CD14-positive monocyte (primary cell): ENCODE data around the gene ABCE1. TPM values are rescaled to one million over a fixed set of nuclear protein-coding genes. Genes with fewer than 3 reads are reported as not detected.
A peak's percentile ranks its signal among the peaks of the same experiment; 100 is the strongest.

Experiments used
- DNase-seq, 3 donors: peaks; one replicate each; pipeline ENCODE4 v3.0.0-alpha.2; 2011 to 2022
- H2AFZ ChIP-seq: 2 replicates; pipeline ENCODE4 v1.6.0; 2012; ENCODE audit warnings: mild to moderate bottlenecking, low read depth, low read length, inconsistent platforms; ENCODE audit not compliant: insufficient read depth, poor library complexity, severe bottlenecking
- H3K27ac ChIP-seq, 2 donors: 1 replicate in 1 of 2; 2 replicates in 1 of 2; pipeline ENCODE4 v1.5.1; 2012 to 2013; ENCODE audit warnings: low read length in 2 of 2, control low read depth in 1 of 2, inconsistent platforms in 1 of 2, low read depth in 1 of 2, mild to moderate bottlenecking in 1 of 2
- H3K27me3 ChIP-seq, 2 donors: one replicate each; pipeline versions ENCODE4 v1.6.0 to v1.6.1; 2011 to 2013; ENCODE audit warnings: low read length in 2 of 2; ENCODE audit not compliant: control insufficient read depth in 2 of 2, insufficient read depth in 2 of 2
- H3K36me3 ChIP-seq, 2 donors: replicated peaks in 1 of 2; 1 replicate in 1 of 2; 2 replicates in 1 of 2; pipeline versions ENCODE4 v1.5.1 to v1.6.1; 2012 to 2013; ENCODE audit warnings: low read length in 2 of 2, control low read depth in 1 of 2, inconsistent platforms in 1 of 2, mild to moderate bottlenecking in 1 of 2; ENCODE audit not compliant: insufficient read depth in 2 of 2, control insufficient read depth in 1 of 2
- H3K4me1 ChIP-seq, 2 donors: 1 replicate in 1 of 2; 2 replicates in 1 of 2; pipeline versions ENCODE4 v1.5.1 to v1.6.1; 2012 to 2013; ENCODE audit warnings: low read length in 2 of 2, control low read depth in 1 of 2, inconsistent platforms in 1 of 2, mild to moderate bottlenecking in 1 of 2, moderate library complexity in 1 of 2; ENCODE audit not compliant: insufficient read depth in 2 of 2, control insufficient read depth in 1 of 2
- H3K4me2 ChIP-seq: replicated peaks from 2 replicates; pipeline ENCODE3; 2012; ENCODE audit warnings: low read length, moderate library complexity, mild to moderate bottlenecking; ENCODE audit not compliant: poor library complexity, severe bottlenecking; ENCODE audit errors: extremely low read depth
- H3K4me3 ChIP-seq, 3 experiments: fragments of 200-600 bp in 1 of 3; sonication (generic) in 1 of 3; replicated peaks in 1 of 3; 1 replicate in 2 of 3; 2 replicates in 1 of 3; pipeline ENCODE4 v1.5.1; 2011 to 2013; ENCODE audit warnings: low read length in 3 of 3, mild to moderate bottlenecking in 3 of 3, control low read depth in 2 of 3, low read depth in 2 of 3, inconsistent platforms in 1 of 3, moderate library complexity in 1 of 3
- H3K79me2 ChIP-seq: 2 replicates; pipeline ENCODE4 v1.6.0; 2012; ENCODE audit warnings: mild to moderate bottlenecking, control low read depth, inconsistent platforms, low read length, moderate library complexity; ENCODE audit not compliant: insufficient read depth
- H3K9ac ChIP-seq: 2 replicates; pipeline ENCODE4 v1.6.0; 2017; ENCODE audit warnings: low read length, mild to moderate bottlenecking; ENCODE audit not compliant: insufficient read depth, poor library complexity, severe bottlenecking
- H3K9me3 ChIP-seq, 2 donors: replicated peaks in 1 of 2; 1 replicate in 1 of 2; 2 replicates in 1 of 2; pipeline versions ENCODE4 v1.5.1 to v1.6.1; 2012 to 2013; ENCODE audit warnings: low read length in 2 of 2, control low read depth in 1 of 2; ENCODE audit not compliant: control insufficient read depth in 1 of 2, insufficient read depth in 1 of 2
- H4K20me1 ChIP-seq: 2 replicates; pipeline ENCODE4 v1.6.0; 2012; ENCODE audit warnings: mild to moderate bottlenecking, low read length, control low read depth, moderate library complexity; ENCODE audit not compliant: insufficient read depth
- H3K27ac Mint-ChIP-seq, 7 donors: one replicate each; pipeline ENCODE4 v1.8.0; 2020; ENCODE audit warnings: mild to moderate bottlenecking in 7 of 7, mixed read lengths in 7 of 7, moderate library complexity in 6 of 7, inconsistent platforms in 2 of 7
- H3K27me3 Mint-ChIP-seq, 3 donors: one replicate each; pipeline ENCODE4 v1.8.0; 2021 to 2022; ENCODE audit warnings: low read depth in 3 of 3, mild to moderate bottlenecking in 3 of 3, mixed read lengths in 3 of 3, moderate library complexity in 3 of 3, inconsistent platforms in 1 of 3
- H3K36me3 Mint-ChIP-seq, 2 donors: one replicate each; pipeline ENCODE4 v1.8.0; 2020; ENCODE audit warnings: mixed read lengths in 2 of 2, inconsistent platforms in 1 of 2, mild to moderate bottlenecking in 1 of 2
- H3K4me1 Mint-ChIP-seq: one replicate; pipeline ENCODE4 v1.8.0; 2020; ENCODE audit warnings: mild to moderate bottlenecking, mixed read lengths
- H3K4me3 Mint-ChIP-seq, 2 donors: one replicate each; pipeline ENCODE4 v1.8.0; 2020; ENCODE audit warnings: mild to moderate bottlenecking in 2 of 2, mixed read lengths in 2 of 2, moderate library complexity in 1 of 2
- H3K9me3 Mint-ChIP-seq, 7 donors: one replicate each; pipeline ENCODE4 v1.8.0; 2020 to 2022; ENCODE audit warnings: mixed read lengths in 7 of 7, mild to moderate bottlenecking in 6 of 7, moderate library complexity in 6 of 7, inconsistent platforms in 2 of 7
- CTCF ChIP-seq: fragments of 200-600 bp; IDR thresholded peaks from one replicate; pipeline ENCODE4 v1.8.0; 2022; ENCODE audit warnings: antibody characterized with exemption, mild to moderate bottlenecking
- WGBS: methylation state at CpG from one replicate; pipeline ENCODE4 v1.1.5; 2013; ENCODE audit warnings: missing lambda C conversion rate; ENCODE audit not compliant: insufficient coverage; 5-methylcytosine and 5-hydroxymethylcytosine counted together
- intact Hi-C, 2 donors: fragments of 100-400 bp; cut with micrococcal nuclease; formaldehyde crosslinking; loops; one replicate each; pipeline versions ENCODE4 v1.15.0 to v1.15.1; 2023
- polyA plus RNA-seq, 3 donors: library from polyadenylated mRNA; depleted of rRNA in 1 of 3; unstranded in 2 of 3; stranded (reverse) in 1 of 3; fragments of 300-500 nt in 2 of 3; fragments of >200 nt in 1 of 3; fragmentation: Illumina TruSeq in 2 of 3; gene quantifications; 1 replicate in 2 of 3; 2 replicates in 1 of 3; pipeline ENCODE4 v1.2.3, GENCODE V29; 2012 to 2021

ABCE1 gene
- polyA plus RNA-seq, 3 donors = 22.1 to 25.0 (median 23.7) TPM

GRCh38 chr4:145056325-145057130 is 41.6 kb upstream of the ABCE1 start:
- H3K36me3 Mint-ChIP-seq = peaks cover 7 to 19% of the 10 kb centered on the region in 2 donors
- Histone ChIP-seq H3K27ac (peak overlapping the region in 1 of 2 donors; percentile 37), H3K4me1 (no peaks in the 10 kb centered on the region), H3K4me3 (no peak overlapping the region), H3K36me3 (no peaks in the 10 kb centered on the region), H3K27me3 (no peaks in the 10 kb centered on the region), H4K20me1 (no peaks in the 10 kb centered on the region), H2AFZ (no peak overlapping the region), H3K4me2 (no peak overlapping the region), H3K9me3 (no peaks in the 10 kb centered on the region), H3K79me2 (no peaks in the 10 kb centered on the region), H3K9ac (no peak overlapping the region)
- no peak overlapping the region for H3K4me3 Mint-ChIP-seq
- H3K27me3 Mint-ChIP-seq = peaks cover 0 to 1% (median 0%) of the 10 kb centered on the region in 3 donors
- intact Hi-C loops = loop anchor here in 1 of 2 donors (10.0 kb wide), 1 partner anchor 882 kb away; no protein-coding TSS in a partner anchor
- no CpG with 5 or more reads among the region's 6 CpGs for WGBS
- no peak for DNase-seq
- H3K4me1 Mint-ChIP-seq = peaks cover 3% of the 10 kb centered on the region
- peak overlapping the region in 1 of 7 donors; percentile 70 for H3K27ac Mint-ChIP-seq
- TF ChIP-seq CTCF = no peak
- peaks cover 0 to 4% (median 0%) of the 10 kb centered on the region in 7 donors for H3K9me3 Mint-ChIP-seq

- Histone ChIP-seq H3K36me3 (peaks cover 0 to 11% of the 10 kb centered on the region in 2 donors), H3K27me3 (no peaks in the 10 kb centered on the region), H3K27ac (no peak overlapping the region), H3K4me1 (no peaks in the 10 kb centered on the region), H2AFZ (no peak overlapping the region), H3K4me3 (no peak overlapping the region), H3K79me2 (no peaks in the 10 kb centered on the region), H4K20me1 (no peaks in the 10 kb centered on the region), H3K4me2 (no peak overlapping the region), H3K9me3 (no peaks in the 10 kb centered on the region), H3K9ac (no peak overlapping the region)
- Mint-ChIP-seq H3K4me3 (no peak overlapping the region), H3K4me1 (peaks cover 3% of the 10 kb centered on the region), H3K27ac (no peak overlapping the region), H3K36me3 (peaks cover 8 to 24% of the 10 kb centered on the region in 2 donors), H3K9me3 (peaks cover 0 to 1% (median 0%) of the 10 kb centered on the region in 7 donors), H3K27me3 (peaks cover 0 to 1% (median 0%) of the 10 kb centered on the region in 3 donors)
- no peak for TF ChIP-seq CTCF
- intact Hi-C loops = loop anchor here in 1 of 2 donors (10.0 kb wide), 1 partner anchor 883 kb away; no protein-coding TSS in a partner anchor
- no peak for DNase-seq
Measured at GRCh38 chr4:145058256-145058655, 39.9 kb upstream of the ABCE1 start.
